ENCODE results near the gene POM121L12. TPM values are rescaled to one million over a fixed set of nuclear protein-coding genes. Genes with fewer than 3 reads are reported as not detected.

The POM121L12 gene
- total RNA-seq, 1 donor from 2014 or later: not detected

- intact Hi-C loops (cut with micrococcal nuclease): no loop called here
- H3K27me3 Mint-ChIP-seq: no peaks in the 10 kb centered on the region
- DNase-seq: no peak
- no peaks in the 10 kb centered on the region for H3K36me3 Mint-ChIP-seq (ENCODE audit: low read depth)
- no peak overlapping the region for H3K4me3 Mint-ChIP-seq
- H3K27ac Mint-ChIP-seq: no peak overlapping the region
- peaks cover 18% of the 10 kb centered on the region for H3K9me3 Mint-ChIP-seq
- H3K4me1 Mint-ChIP-seq: no peaks in the 10 kb centered on the region
Observed at GRCh38 chr7:53062796-53063195, 27.4 kb downstream of the POM121L12 start.

- Mint-ChIP-seq H3K4me3 (no peak overlapping the region), H3K9me3 (no peaks in the 10 kb centered on the region), H3K27me3 (no peaks in the 10 kb centered on the region), H3K4me1 (no peaks in the 10 kb centered on the region), H3K27ac (no peak overlapping the region), H3K36me3 (ENCODE audit: low read depth) (no peaks in the 10 kb centered on the region)
- no peak for DNase-seq
- intact Hi-C loops (cut with micrococcal nuclease): no loop called here
Observed at GRCh38 chr7:53068673-53069072, 33.2 kb downstream of the POM121L12 start.

DNA sequence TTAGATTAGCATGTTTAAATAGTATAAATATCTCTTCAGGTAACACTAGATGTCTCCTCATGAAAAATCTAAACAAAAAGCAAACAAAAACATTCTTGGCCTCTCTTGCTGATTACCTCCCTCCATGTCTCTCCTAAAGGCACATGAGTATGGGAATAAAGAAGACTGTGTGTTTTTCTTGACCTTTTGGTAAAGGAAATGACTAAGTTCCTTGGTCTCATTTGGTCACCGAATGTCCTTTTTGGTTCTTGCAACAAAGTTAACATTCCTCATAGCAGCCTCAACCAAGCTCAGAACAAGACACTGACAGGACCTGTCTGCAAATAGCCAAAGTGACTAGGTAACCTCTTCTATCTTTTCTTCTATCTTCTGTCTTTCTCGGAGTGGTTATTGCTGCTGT is 35.5 kb downstream of the POM121L12 start:
- Mint-ChIP-seq H3K27ac (no peak overlapping the region), H3K4me3 (no peak overlapping the region), H3K27me3 (no peaks in the 10 kb centered on the region), H3K36me3 (ENCODE audit: low read depth) (no peaks in the 10 kb centered on the region), H3K4me1 (no peaks in the 10 kb centered on the region), H3K9me3 (no peaks in the 10 kb centered on the region)
- no peak for DNase-seq
- intact Hi-C loops (cut with micrococcal nuclease): no loop called here
